ENCODE results near the gene PAEP.

GRCh38 chr9:135605238-135605781 lies 43.8 kb downstream of the PAEP start:
- TF ChIP-seq GATA2 (IDR thresholded peaks at IDR 0.05; ENCODE audit: low read depth, low read length) (no peak), GATA3 (IDR thresholded peaks at IDR 0.05; ENCODE audit: low read depth, low read length) (no peak)
